ES-I3 (cell line): Measurements from ENCODE around the gene SAP25.

Experiments used
- H3K36me3 ChIP-seq: 2 replicates; pipeline ENCODE4 v1.6.1; 2013; ENCODE audit warnings: mild to moderate bottlenecking, low read length, control low read depth, moderate library complexity; ENCODE audit not compliant: insufficient read depth
- H3K4me1 ChIP-seq: 2 replicates; pipeline ENCODE4 v1.6.1; 2013; ENCODE audit warnings: mild to moderate bottlenecking, control low read depth, low read length; ENCODE audit not compliant: insufficient read depth
- H3K9ac ChIP-seq: 2 replicates; pipeline ENCODE4 v1.6.1; 2013; ENCODE audit warnings: low read depth, mild to moderate bottlenecking, low read length, moderate library complexity
- H3K9me3 ChIP-seq: 2 replicates; pipeline ENCODE4 v1.6.1; 2013; ENCODE audit warnings: mild to moderate bottlenecking, low read length, moderate library complexity; ENCODE audit not compliant: control insufficient read depth, insufficient read depth

The SAP25 gene

DNA sequence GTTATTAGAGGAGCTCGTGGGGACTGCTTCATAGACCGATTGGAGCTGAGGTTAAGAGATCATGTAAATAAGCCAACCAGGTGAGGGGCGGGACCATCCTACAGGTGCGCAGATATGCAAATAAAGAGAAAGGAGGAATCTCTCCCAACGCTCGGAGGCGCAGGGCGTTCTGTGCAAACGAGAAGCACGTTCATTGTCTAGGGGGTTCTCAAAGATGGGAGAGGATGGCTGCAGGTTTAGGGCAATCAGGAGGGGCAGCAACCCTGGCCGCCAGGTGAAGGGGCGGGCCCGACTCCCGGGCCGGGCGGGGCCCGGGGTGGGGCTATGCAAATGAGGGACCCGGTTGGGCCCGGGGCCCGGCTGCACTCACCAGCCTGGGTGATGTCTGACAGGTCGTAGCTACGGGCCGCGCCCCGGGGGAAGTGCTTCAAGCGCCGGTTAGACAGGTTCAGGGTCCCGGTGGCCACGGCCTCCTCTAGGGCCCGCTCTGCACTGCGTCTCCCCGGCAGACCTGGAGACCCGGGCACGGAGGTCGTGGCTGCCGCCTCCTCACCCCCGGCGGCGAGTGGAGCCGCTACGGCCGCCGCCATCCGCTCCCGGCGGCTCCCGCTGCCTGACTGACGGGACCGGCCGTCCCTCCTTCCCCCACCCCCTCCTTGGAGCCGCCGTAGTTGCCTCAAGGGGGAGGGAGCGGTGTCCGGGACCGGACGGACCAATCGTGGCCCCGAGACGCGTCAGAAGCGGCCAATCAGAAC, 12.0 kb upstream of the SAP25 start, which contains the start of gene LRCH4:
Gene LRCH4, minus strand, starts transcription at position 619 of the 755 bp plus-strand sequence. Its CDS starts 29 bp downstream, at position 590.
- peaks cover 7% of the 10 kb centered on the region; the same call in 1 of the 2 replicates for H3K36me3 ChIP-seq
- peaks cover 11% of the 10 kb centered on the region; the same call in 1 of the 2 replicates for H3K4me1 ChIP-seq
- H3K9me3 ChIP-seq = no peaks in the 10 kb centered on the region

DNA sequence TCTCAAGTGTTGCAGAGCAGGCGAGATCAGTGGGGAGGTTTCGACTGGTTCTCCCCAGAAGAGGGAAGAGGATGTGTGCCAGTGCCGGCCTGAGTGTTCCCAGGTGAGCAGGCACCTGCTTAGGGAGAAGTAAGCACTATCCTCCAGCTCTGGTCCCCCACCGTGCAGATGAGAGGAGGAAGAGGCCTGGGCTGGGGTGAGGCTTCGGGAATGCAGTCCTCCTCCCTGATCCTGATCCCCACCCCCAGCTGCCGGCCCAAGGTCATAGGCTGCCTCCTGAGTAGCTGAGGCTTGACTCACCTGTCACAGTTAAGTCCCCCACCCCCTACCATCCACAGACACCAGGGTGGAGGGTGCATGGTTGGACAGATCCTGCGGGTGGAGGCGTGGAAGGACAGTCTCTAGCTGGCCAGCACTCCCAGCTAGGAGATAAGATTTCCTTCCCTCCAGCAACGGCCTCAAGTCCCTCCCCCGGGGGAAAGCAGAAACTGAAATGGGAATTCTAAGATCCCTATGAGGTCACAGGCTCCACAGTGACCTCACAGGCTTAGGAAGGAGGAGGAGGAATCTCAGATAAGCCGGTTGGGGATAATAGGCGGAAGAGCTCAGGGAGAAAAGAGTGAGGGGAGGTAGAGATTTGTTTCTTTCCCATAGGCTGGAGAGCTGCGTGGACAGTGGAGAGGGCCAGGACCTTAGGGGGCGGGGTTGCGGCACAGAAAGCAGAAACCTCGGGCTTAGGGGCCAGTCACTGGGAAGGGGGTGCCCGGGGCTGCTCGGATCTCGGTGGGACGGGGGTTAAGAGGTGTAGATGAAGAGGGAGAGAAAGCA, 11.2 kb upstream of the SAP25 start:
- Histone ChIP-seq H3K4me1 (peaks cover 7% of the 10 kb centered on the region; the same call in 1 of the 2 replicates), H3K9me3 (no peaks in the 10 kb centered on the region), H3K9ac (peak overlapping the region; percentile 84), H3K36me3 (peaks cover 9% of the 10 kb centered on the region; the same call in 1 of the 2 replicates)

More for the DNA sequence above, 12.0 kb upstream of the SAP25 start, which contains the start of gene LRCH4:
- H3K9ac ChIP-seq = peak within 1 kb of the TSS; percentile 84

DNA sequence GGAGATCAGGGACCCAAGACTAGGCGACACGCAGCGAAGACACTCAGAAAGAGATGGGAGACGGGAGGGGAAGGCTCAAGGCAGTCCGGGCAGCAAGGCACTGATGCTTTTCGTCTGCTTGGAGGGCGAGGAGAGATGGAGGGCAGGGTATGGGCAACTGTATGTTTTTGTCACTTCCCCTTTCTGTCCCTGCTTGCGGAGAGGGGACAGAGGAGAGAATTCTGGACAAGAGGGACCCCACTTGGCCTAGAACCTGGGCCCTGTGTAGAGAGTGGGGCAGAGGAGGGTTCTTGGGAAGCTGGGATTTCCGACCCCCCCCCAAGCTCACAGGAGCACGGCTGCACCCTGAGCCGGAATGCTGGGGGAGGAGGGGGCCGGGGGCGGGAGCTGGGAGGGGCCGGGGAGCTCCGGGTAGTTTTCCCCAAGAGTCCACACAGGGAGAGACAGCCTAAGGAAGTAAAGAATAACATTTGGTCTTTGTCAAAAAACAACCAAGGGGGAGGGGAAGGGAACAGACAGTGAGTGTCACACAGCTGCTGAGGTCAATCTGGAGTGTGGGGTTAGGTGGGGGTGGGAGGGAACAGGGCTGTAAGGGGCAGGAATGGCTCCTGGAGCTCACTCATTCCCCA, 10.5 kb upstream of the SAP25 start:
- H3K4me1 ChIP-seq = peaks cover under 1% of the 10 kb centered on the region; the same call in 1 of the 2 replicates
- H3K9ac ChIP-seq = peak overlapping the region; percentile 84
- H3K36me3 ChIP-seq = peaks cover 13% of the 10 kb centered on the region; the same call in 1 of the 2 replicates

GRCh38 chr7:100583132-100584053, 9.7 kb upstream of the SAP25 start:
- peaks cover 13% of the 10 kb centered on the region; the same call in 1 of the 2 replicates for H3K36me3 ChIP-seq
- H3K4me1 ChIP-seq = no peaks in the 10 kb centered on the region; the same call in 1 of the 2 replicates
- H3K9ac ChIP-seq = peak overlapping the region; percentile 32
- no peaks in the 10 kb centered on the region for H3K9me3 ChIP-seq

More for the DNA sequence above, 10.5 kb upstream of the SAP25 start:
- H3K9me3 ChIP-seq = no peaks in the 10 kb centered on the region

DNA sequence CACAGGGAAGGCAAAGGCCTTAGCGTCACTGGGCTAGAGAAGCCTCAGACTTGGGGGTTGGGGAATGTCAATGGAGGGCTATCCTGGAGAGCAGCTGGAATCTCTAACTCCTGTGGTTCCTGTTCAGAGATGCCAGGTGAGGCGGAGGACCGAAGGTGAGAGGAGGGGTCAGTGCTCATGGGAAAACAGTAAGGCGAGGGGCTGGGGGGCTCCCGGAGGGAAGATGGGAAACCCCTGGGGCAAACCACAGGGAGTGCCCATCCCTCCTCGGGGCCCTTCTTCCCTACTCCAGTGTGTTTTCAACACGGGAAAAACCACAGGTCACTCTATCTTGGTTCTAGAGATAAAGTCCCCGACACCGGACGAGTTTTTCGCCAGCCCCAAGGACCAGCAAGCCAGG, 8.9 kb upstream of the SAP25 start:
- Histone ChIP-seq H3K9ac (no peak overlapping the region), H3K4me1 (no peaks in the 10 kb centered on the region; the same call in 1 of the 2 replicates), H3K36me3 (peaks cover 13% of the 10 kb centered on the region; the same call in 1 of the 2 replicates), H3K9me3 (no peaks in the 10 kb centered on the region)

- Histone ChIP-seq H3K9me3 (no peaks in the 10 kb centered on the region), H3K9ac (no peak overlapping the region), H3K36me3 (peaks cover 13% of the 10 kb centered on the region; the same call in 1 of the 2 replicates), H3K4me1 (no peaks in the 10 kb centered on the region; the same call in 1 of the 2 replicates)
Measured at GRCh38 chr7:100582041-100582579, 8.4 kb upstream of the SAP25 start.

DNA sequence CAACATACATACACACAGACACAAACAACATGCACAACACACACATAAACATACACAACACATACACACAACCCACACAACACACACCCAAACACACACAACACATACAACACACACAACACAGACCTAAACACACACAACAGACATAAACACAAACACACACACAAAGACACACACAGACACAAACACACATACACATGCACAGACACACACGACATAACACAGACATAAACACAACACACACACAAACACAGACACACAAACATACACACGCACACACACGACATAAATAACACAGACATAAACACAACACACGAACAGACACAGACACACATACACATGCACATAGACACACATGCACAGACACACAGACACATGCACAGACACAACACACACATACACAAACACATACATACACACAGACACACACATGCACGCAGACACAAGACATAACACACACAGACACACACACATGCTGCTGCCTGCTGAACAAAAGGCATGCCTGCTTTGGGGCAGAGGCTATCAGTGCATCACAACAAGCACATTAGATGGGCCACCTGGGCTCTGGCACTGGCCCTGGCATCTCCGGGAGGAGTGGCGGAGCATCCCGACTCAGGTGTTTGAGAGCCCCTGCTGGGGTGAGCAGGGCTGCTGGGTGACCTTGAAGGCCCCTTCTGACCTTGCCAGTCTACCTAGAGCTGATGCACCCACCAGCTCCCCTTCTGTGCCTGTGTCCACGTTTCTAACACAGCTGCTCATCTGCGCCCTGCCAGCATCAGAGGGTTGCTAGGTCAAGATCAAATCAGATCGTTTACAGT, 7.0 kb upstream of the SAP25 start:
- H3K9me3 ChIP-seq = no peaks in the 10 kb centered on the region
- no peak overlapping the region for H3K9ac ChIP-seq
- peaks cover 13% of the 10 kb centered on the region; the same call in 1 of the 2 replicates for H3K36me3 ChIP-seq
- H3K4me1 ChIP-seq = no peaks in the 10 kb centered on the region; the same call in 1 of the 2 replicates

- Histone ChIP-seq H3K9me3 (no peaks in the 10 kb centered on the region), H3K4me1 (no peaks in the 10 kb centered on the region; the same call in 1 of the 2 replicates), H3K36me3 (peaks cover 13% of the 10 kb centered on the region; the same call in 1 of the 2 replicates), H3K9ac (no peak overlapping the region)
Measured at GRCh38 chr7:100578246-100579183, 4.8 kb upstream of the SAP25 start.

GRCh38 chr7:100577507-100577906, 3.8 kb upstream of the SAP25 start:
- Histone ChIP-seq H3K9ac (no peak overlapping the region), H3K9me3 (no peaks in the 10 kb centered on the region), H3K36me3 (peaks cover 13% of the 10 kb centered on the region; the same call in 1 of the 2 replicates), H3K4me1 (peaks cover 3% of the 10 kb centered on the region; the same call in 1 of the 2 replicates)

DNA sequence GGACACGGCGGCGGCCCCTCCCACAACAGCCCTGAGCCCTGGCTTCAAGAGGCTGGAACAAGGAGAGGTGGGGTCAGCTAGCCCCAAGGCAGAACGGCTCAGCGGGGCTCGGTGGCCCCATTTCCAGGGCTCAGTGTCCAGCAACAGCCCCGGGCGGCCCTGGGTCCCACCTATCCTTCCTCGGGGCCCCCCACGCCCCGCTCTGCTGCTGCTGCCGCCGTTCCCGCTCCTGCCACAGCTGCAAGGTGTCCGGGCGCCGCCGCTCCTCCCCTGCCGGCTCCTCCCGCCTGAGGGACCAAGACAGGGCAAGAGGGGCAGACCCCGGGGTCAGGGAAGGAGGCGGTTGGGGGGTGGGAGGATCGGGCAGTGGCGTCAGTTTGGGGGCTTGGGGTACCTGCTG, 3.4 kb upstream of the SAP25 start:
- H3K36me3 ChIP-seq = peaks cover 13% of the 10 kb centered on the region; the same call in 1 of the 2 replicates

GRCh38 chr7:100576384-100576993, 2.8 kb upstream of the SAP25 start:
- Histone ChIP-seq H3K36me3 (peaks cover 11% of the 10 kb centered on the region; the same call in 1 of the 2 replicates), H3K9me3 (no peaks in the 10 kb centered on the region), H3K9ac (no peak overlapping the region)

More for the DNA sequence above, 3.4 kb upstream of the SAP25 start:
- Histone ChIP-seq H3K9ac (no peak overlapping the region), H3K9me3 (no peaks in the 10 kb centered on the region), H3K4me1 (peaks cover 5% of the 10 kb centered on the region; the same call in 1 of the 2 replicates)

More at GRCh38 chr7:100576384-100576993, 2.8 kb upstream of the SAP25 start:
- H3K4me1 ChIP-seq = peaks cover 10% of the 10 kb centered on the region; the same call in 1 of the 2 replicates
